HUES6 (cell line): ENCODE data around the gene CADPS2.

Source experiments
- H3K27ac ChIP-seq: 2 replicates; pipeline ENCODE4 v1.7.0; 2013; ENCODE audit warnings: low read depth, mild to moderate bottlenecking, low read length, inconsistent platforms
- H3K27me3 ChIP-seq: 2 replicates; pipeline ENCODE4 v1.6.1; 2013; ENCODE audit warnings: low read length; ENCODE audit not compliant: control insufficient read depth, insufficient read depth
- H3K36me3 ChIP-seq: 2 replicates; pipeline ENCODE4 v1.6.1; 2013; ENCODE audit warnings: low read length; ENCODE audit not compliant: control insufficient read depth, insufficient read depth
- H3K4me1 ChIP-seq: 2 replicates; pipeline ENCODE4 v1.6.1; 2013; ENCODE audit warnings: low read length; ENCODE audit not compliant: control insufficient read depth, insufficient read depth
- H3K4me3 ChIP-seq: 2 replicates; pipeline ENCODE4 v1.5.1; 2013; ENCODE audit warnings: low read depth, low read length
- H3K9ac ChIP-seq: one replicate; pipeline ENCODE4 v1.6.1; 2013; ENCODE audit warnings: mild to moderate bottlenecking, low read length
- H3K9me3 ChIP-seq: 2 replicates; pipeline ENCODE4 v1.6.1; 2013; ENCODE audit warnings: low read depth, low read length; ENCODE audit not compliant: control insufficient read depth, insufficient read depth

CADPS2 gene

DNA sequence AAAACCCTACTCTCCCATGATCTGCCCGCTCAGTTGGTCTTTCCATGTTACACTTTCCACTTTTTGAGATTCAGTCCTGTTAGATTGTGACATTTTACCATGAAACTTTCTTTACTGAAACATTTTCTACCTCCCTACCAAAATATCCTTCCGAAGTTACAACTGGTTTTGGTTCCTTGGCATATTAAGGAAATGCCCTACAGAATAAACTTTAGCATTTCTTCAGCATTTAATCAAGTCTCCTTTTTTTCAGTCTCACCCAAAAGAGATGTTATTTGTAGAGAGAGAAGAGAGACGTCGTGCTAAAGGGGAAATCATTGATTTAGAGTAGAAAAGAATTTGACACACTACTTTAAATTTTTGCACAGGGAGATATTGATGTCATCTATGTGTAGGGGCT, 572.0 kb downstream of the CADPS2 start:
- Histone ChIP-seq H3K27me3 (peaks cover 99% of the 10 kb centered on the region), H3K9me3 (no peaks in the 10 kb centered on the region), H3K4me3 (peak overlapping the region; percentile 57), H3K27ac (no peak overlapping the region), H3K4me1 (peaks cover 39% of the 10 kb centered on the region), H3K36me3 (no peaks in the 10 kb centered on the region), H3K9ac (no peak overlapping the region)

DNA sequence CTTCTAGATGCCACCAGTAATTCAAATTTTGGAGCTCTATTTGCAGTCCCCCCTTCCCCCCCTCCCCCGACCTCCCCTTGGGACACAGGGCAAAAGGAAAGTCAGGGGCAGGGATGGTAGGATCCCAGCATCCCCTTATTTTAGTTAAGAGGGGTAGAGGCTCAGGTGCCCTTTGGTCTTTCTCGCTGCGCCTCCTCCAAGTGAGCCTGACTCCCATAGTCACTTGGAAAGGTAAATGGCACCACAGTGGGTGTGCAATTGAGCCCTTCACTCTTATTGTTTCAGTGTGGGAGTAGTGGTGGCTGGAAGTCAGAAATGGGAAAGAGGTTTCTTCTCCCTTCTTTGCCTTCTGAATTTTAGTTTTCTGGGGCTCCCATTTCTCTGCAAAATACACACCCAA, 573.5 kb downstream of the CADPS2 start:
- H3K36me3 ChIP-seq: no peaks in the 10 kb centered on the region
- peaks cover 46% of the 10 kb centered on the region for H3K4me1 ChIP-seq
- no peaks in the 10 kb centered on the region for H3K9me3 ChIP-seq
- no peak overlapping the region for H3K9ac ChIP-seq
- no peak overlapping the region for H3K27ac ChIP-seq
- no peak overlapping the region for H3K4me3 ChIP-seq
- H3K27me3 ChIP-seq: peaks cover 100% of the 10 kb centered on the region

DNA sequence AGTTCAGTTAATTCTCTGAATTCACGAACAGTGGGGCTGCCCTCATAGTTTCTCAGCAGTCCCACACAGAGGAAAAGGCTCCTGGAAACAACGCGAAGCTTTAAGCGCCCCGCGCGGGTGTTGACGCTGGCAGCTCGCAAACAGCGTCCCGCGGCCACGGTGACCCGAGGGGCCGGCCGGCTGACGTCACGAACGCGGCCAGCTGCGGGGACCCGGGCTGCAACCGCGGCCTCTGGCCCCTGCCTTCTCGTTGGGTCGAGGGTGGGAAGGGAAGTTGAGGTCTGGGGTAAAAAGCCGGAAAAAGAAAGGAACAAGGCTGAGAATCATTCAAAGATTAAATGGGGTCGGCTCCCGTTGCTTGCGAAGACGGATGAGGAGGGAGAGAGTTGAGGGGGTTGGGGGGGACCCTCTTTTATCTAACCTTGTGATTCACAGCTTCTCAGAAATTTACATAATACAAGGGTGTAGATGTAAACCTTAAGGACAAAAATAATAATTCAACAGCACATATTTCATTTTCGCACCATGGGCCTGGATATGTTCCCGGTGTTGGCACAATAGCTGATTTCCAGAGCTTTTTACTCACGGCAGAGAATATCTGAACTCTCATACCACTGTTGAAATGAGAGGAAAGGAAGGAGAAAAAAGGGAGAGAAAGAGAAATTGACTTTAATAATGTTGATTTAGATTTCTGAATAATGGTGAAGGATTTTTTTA, 574.4 kb downstream of the CADPS2 start:
- peak overlapping the region; percentile 62 for H3K4me3 ChIP-seq
- H3K4me1 ChIP-seq: peaks cover 49% of the 10 kb centered on the region
- H3K27ac ChIP-seq: no peak overlapping the region
- no peaks in the 10 kb centered on the region for H3K36me3 ChIP-seq
- no peaks in the 10 kb centered on the region for H3K9me3 ChIP-seq
- H3K9ac ChIP-seq: no peak overlapping the region
- H3K27me3 ChIP-seq: peaks cover 100% of the 10 kb centered on the region

DNA sequence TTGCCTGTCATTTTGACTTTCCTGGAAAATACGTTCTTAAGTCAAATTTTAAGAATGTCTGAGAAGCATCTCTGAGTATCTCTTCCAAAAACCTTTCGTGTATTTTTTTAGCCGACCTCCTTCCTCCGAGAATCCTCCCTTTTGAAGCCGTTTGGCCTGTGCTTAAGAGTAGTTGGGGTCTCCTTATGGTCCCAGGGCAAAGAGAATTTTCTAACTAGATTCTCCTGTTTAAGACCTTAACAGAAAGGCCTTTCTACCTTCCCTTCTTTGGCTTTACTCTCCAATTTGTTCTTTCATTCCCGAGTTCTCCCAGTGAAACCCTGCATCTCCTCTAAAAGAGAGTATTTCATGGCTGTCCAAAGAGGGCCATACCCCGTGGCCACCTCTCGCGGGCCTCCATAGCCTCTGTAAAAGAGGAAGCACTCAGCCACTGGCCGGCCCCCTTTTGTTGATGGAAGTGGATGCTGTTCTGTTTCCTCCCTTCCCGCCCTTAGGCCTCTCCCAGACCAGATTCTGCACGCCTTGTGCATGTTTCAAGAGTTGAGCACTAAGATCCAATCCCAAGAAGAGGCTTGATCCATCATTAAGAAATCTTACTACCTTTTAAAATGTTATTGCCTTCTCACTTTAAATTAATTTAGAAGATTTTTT, 575.1 kb downstream of the CADPS2 start:
- H3K4me3 ChIP-seq: peak overlapping the region; percentile 62
- H3K9ac ChIP-seq: no peak overlapping the region
- H3K27ac ChIP-seq: no peak overlapping the region
- H3K27me3 ChIP-seq: peaks cover 100% of the 10 kb centered on the region
- H3K4me1 ChIP-seq: peaks cover 50% of the 10 kb centered on the region
- no peaks in the 10 kb centered on the region for H3K9me3 ChIP-seq
- H3K36me3 ChIP-seq: no peaks in the 10 kb centered on the region

DNA sequence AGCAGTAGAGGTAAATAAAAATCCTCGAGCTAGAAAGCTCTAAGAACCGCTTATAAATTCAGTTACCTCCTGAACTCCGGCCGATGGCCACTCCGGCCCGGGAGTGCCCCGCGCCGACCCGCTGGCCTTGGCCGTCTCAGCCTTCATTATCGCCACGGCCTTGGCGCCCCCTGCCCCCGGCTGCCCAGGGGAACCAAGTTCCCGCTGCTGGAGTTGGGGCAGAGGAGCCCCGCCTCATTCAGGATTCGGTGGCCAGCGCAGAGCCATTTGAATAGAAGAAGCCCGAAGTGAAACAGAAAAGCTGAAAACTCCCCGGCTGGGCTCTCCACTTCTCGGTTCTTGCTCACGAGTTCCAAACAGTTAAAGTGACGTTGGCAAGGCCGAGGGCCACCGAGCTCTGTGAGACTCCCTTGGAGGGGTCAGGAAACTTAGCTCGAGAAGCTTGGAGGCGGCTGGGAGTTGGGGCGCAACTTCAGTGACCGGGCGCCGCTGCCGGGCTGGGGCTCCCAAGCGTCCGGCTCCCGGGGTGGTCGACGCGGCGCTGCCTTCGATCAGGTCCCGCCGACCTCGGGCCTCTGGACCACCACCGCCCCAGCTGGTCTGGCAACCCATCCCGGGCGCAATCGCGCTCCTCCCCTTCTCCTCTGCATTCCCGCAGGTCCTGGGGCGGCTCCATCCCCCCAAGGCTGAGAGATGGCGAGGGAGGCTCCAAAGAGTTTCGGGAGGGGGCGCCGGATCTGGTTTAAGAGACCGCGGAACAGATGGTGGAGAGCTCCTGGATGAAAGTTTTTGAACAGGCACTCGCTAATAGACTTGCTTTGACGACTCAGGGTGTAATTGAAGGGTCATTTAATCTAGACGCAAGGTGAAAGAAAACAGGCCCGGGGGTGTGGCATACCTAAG, 575.9 kb downstream of the CADPS2 start:
- peak overlapping the region; percentile 14 for H3K9ac ChIP-seq
- H3K27me3 ChIP-seq: peaks cover 100% of the 10 kb centered on the region
- no peaks in the 10 kb centered on the region for H3K36me3 ChIP-seq
- H3K4me3 ChIP-seq: peak overlapping the region; percentile 62
- H3K27ac ChIP-seq: no peak overlapping the region
- H3K9me3 ChIP-seq: no peaks in the 10 kb centered on the region
- H3K4me1 ChIP-seq: peaks cover 44% of the 10 kb centered on the region

DNA sequence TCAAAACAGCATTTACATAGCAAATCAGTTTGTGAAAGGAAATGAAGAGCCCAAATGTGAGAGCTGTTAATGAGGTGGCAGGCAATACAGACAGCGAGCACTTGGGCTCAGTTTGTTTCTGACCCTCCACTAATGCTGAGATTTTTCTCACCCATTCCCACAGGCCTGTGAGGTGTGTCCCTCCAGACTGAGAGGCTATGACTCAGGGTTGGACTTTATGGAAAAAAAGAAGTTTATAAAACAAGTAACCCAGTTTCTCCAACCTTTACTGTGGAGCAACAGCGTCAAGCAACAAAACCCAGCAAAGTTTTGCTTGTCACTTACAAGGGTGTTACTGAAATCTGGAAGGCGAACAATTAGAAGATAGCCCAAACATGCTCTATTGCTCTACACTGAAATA, 576.8 kb downstream of the CADPS2 start:
- Histone ChIP-seq H3K36me3 (no peaks in the 10 kb centered on the region), H3K27me3 (peaks cover 100% of the 10 kb centered on the region), H3K27ac (no peak overlapping the region), H3K4me1 (peaks cover 35% of the 10 kb centered on the region), H3K9ac (no peak overlapping the region), H3K9me3 (no peaks in the 10 kb centered on the region), H3K4me3 (peak overlapping the region; percentile 62)

DNA sequence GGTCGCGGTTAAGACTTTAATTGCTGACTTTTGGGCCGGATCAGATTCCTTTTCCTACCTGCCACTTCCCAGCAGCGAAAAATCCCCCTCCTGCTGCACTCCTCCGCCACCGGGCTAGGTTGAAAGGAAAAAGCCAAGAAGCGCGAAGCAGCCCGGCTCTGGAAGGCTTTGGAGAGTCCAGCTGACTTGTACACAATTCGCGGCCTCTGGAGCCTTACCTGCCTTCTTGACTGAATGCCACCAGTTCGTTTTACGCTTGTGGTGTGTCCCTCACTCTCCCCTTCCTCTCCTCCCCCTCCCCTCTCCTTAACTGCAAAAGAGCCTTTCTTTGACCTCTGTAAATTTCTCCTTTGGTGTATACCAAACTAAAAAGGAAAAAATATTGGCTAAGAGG, 579.0 kb downstream of the CADPS2 start:
- Histone ChIP-seq H3K4me3 (peak overlapping the region; percentile 58), H3K9me3 (no peaks in the 10 kb centered on the region), H3K4me1 (peaks cover 44% of the 10 kb centered on the region), H3K27ac (no peak overlapping the region), H3K36me3 (no peaks in the 10 kb centered on the region), H3K9ac (peak overlapping the region; percentile 10), H3K27me3 (peaks cover 100% of the 10 kb centered on the region)

DNA sequence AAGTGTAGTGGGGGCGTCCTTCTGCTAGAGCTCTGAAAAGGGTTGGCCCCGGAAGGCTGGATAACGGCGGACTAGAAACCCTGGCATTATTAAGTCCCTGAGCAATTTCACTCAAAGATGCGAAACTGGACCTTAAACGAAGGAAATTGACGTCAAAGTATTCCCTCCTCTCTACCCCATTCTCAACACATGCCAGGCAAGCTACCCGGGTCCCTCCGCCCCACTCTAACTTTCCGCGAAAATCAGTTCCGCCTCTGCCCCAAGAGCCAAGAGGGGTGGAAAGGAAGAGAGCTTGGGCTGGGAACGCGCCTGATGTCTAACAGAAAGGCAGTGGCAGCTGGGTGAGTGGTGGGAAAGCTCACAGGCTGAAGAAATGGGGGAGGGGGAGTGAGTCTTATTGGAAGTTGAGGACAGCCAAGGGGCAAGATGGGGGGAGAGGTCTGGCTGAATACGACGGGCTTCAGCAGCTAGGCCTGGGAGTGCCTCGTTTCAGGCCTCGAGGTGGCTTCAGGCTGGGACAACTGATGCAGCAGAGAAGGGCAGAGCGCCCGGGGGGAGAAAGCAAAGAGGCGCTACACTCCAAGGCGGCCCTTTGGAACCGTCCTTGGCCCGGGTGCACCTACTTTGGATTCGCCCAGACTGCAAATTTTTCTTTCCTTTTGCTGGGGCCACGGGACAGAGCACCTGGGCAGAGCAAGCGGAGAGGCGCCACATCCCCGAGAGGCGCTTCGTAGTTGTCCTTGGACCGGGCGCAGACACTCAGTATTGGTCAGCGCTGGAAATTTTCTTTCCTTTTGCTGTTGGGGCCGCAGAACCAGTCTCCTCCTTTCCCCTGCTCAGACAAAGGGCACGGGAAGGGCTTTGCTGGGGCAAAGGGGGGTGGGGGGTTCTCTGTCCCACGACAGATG, 579.7 kb downstream of the CADPS2 start:
- peaks cover 100% of the 10 kb centered on the region for H3K27me3 ChIP-seq
- peak overlapping the region; percentile 10 for H3K9ac ChIP-seq
- peaks cover 47% of the 10 kb centered on the region for H3K4me1 ChIP-seq
- H3K4me3 ChIP-seq: peak overlapping the region; percentile 58
- H3K9me3 ChIP-seq: no peaks in the 10 kb centered on the region
- no peak overlapping the region for H3K27ac ChIP-seq
- H3K36me3 ChIP-seq: no peaks in the 10 kb centered on the region

DNA sequence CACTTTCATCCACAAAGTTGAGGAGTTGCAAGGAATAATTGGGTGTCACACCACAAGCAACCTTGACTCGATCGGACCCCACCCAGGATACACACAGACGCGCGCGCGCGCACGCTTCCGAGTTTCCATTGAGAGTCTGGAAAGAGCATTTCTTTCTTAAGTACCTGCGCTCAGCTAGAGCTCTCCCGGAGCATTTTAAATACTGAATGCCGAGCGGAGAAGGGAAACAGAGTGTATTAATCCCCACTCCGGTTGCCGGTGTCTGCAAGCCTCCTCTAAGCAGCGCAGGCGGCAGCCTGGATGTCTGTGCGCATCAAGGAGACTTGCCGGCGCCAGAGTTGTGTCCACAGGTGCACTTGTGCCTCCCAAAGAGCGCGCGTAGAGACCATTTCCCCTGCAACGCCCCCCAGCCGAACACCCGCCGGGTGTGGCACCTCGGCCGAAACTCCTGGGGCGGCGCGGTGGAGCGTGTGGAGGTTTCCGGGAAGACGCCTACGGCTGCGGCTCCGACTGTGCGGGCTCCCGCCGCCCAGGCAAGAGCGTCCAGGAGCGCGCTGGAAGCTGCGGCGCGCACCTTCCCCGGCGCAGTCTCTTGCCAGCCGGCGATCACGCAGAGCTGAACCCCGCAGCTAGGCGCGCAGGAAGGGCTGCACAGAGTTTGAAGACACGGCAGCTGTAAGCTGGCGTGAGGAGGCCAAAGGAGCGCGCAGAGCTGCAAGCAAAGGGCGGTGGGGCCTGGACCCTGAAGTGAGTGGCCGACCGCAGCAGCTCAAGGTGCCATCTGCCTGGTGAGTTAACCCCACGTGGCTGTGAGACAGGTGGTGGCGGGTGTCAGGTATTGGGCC, 580.6 kb downstream of the CADPS2 start:
- Histone ChIP-seq H3K9me3 (no peaks in the 10 kb centered on the region), H3K4me3 (peak overlapping the region; percentile 58), H3K27ac (no peak overlapping the region), H3K4me1 (peaks cover 43% of the 10 kb centered on the region), H3K9ac (no peak overlapping the region), H3K27me3 (peaks cover 100% of the 10 kb centered on the region), H3K36me3 (no peaks in the 10 kb centered on the region)

DNA sequence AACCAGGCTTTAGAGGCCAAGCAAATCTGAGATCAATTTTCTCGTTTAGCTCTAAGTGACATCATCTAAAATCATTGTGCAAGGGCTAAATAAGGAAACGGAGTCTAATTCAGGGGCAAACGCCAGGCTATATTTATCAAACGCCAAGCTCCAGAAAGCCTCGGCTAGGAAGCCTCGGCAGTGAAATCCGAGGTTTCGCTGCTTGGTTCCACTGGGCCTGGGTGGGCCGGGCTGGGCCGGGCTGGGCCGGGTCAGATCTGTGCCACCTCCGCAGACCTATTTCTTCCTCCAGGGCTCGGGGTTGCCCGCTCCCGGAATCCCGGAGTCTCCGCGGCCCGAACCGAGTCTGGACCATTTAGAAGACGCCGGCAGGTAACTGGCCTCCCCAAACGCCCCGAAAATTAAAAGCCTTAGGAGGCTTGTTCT, 581.3 kb downstream of the CADPS2 start:
- Histone ChIP-seq H3K9ac (no peak overlapping the region), H3K27me3 (peaks cover 100% of the 10 kb centered on the region), H3K27ac (no peak overlapping the region), H3K9me3 (no peaks in the 10 kb centered on the region), H3K4me1 (peaks cover 47% of the 10 kb centered on the region), H3K4me3 (peak overlapping the region; percentile 58), H3K36me3 (no peaks in the 10 kb centered on the region)
